Psoas muscle (tissue), 8 donors: Measurements from ENCODE around the gene LDLRAD4. TPM values are rescaled to one million over a fixed set of nuclear protein-coding genes. Genes with fewer than 3 reads are reported as not detected.
"Not testable (repeated sequence)": the region's sequence is repeated elsewhere in the genome, so short reads cannot be mapped to it uniquely, and the experiment has no call there.

Experiments
- ATAC-seq, 4 donors: fragments of 200-7000 bp; cut with Tn5 transposase; one replicate each; pipeline ENCODE4 v1.9.1; 2020; ENCODE audit warnings: moderate library complexity in 3 of 4, mild to moderate bottlenecking in 2 of 4
- DNase-seq, 2 donors: peaks; one replicate each; pipeline ENCODE4 v3.0.0-alpha.2; 2020
- H3K27ac ChIP-seq: fragments of 200-600 bp; one replicate; pipeline ENCODE4 v1.8.0; 2022
- H3K27me3 ChIP-seq, 3 donors: fragments of 200-600 bp in 1 of 3; one replicate each; pipeline versions ENCODE4 v1.6.1 to v1.8.0; 2013 to 2022; ENCODE audit warnings: low read length in 2 of 3, mild to moderate bottlenecking in 2 of 3, moderate library complexity in 1 of 3; ENCODE audit not compliant: insufficient read depth in 3 of 3
- H3K36me3 ChIP-seq, 2 donors: fragments of 200-600 bp in 1 of 2; one replicate each; pipeline versions ENCODE4 v1.6.1 to v1.8.0; 2013 to 2022; ENCODE audit warnings: low read depth in 1 of 2, mild to moderate bottlenecking in 1 of 2, moderate library complexity in 1 of 2; ENCODE audit not compliant: insufficient read depth in 1 of 2
- H3K4me1 ChIP-seq: fragments of 200-600 bp; one replicate; pipeline ENCODE4 v1.8.0; 2022
- H3K4me3 ChIP-seq: fragments of 200-600 bp; one replicate; pipeline ENCODE4 v1.8.0; 2022; ENCODE audit warnings: mild to moderate bottlenecking
- H3K9me3 ChIP-seq: fragments of 200-600 bp; one replicate; pipeline ENCODE4 v1.8.0; 2022
- CTCF ChIP-seq: fragments of 200-600 bp; IDR thresholded peaks from one replicate; pipeline ENCODE4 v1.8.0; 2022; ENCODE audit warnings: antibody characterized with exemption
- WGBS, 3 donors: extraction: QIAGEN DNeasy Blood & Tissue Kit; methylation state at CpG; one replicate each; pipeline versions ENCODE4 v1.1.6 to v1.1.7; 2013; 5-methylcytosine and 5-hydroxymethylcytosine counted together
- intact Hi-C, 2 donors: fragments of 100-400 bp; cut with DNase I; formaldehyde crosslinking; loops; one replicate each; pipeline versions ENCODE4 v1.11.0 to v1.14.2; 2022
- polyA plus RNA-seq, 3 donors: library from polyadenylated mRNA; stranded (reverse); fragments of 200-250 nt; gene quantifications; one replicate each; pipeline ENCODE4 v1.2.3, GENCODE V29; 2013
- total RNA-seq, 4 donors: library from RNA; stranded (reverse); fragmentation: NEBNext Ultra II Directional in 2 of 4; extraction: Animal tissue kit (Norgen Biotek cat#: 25700) in 2 of 4; gene quantifications; one replicate each; pipeline versions ENCODE4 v1.2.1 to v1.2.4, GENCODE V29; 2021 to 2023
- donor health status: healthy with polysubstance abuse.
- donor health status: DM: no; HTN: no; CAD: no; lungs with moderate emphysema.
- donor health status: Bipolar disorder and iron deficiency.
- donor health status: healthy.
- donor health status: DM: yes; HTN: yes; CAD: no.
- donor health status: DM: no; HTN: no; CAD: no.
- donor health status: DM: no; HTN: no; CAD: no.
- donor health status: DM: yes; HTN: yes; CAD: no.

Gene LDLRAD4
- total and polyA plus RNA-seq, 7 donors = 1.8 to 13.9 (median 3.8) TPM

GRCh38 chr18:13605901-13606300 is 387.3 kb downstream of the LDLRAD4 start:
- Histone ChIP-seq H3K4me1 (peaks cover 8% of the 10 kb centered on the region), H3K27me3 (no peaks in the 10 kb centered on the region), H3K36me3 (no peaks in the 10 kb centered on the region), H3K27ac (no peak overlapping the region), H3K4me3 (no peak overlapping the region), H3K9me3 (no peaks in the 10 kb centered on the region)
- WGBS, 3 donors = 81 to 88% (median 88%) methylated on average over 6 of the region's 6 CpGs
- no peak for ATAC-seq
- no peak for TF ChIP-seq CTCF
- DNase-seq = no peak
- intact Hi-C loops = no loop called here

- Histone ChIP-seq H3K4me3 (no peak overlapping the region), H3K36me3 (no peaks in the 10 kb centered on the region), H3K27ac (no peak overlapping the region), H3K9me3 (no peaks in the 10 kb centered on the region), H3K4me1 (peaks cover 10% of the 10 kb centered on the region), H3K27me3 (no peaks in the 10 kb centered on the region)
- ATAC-seq (no peak), DNase-seq (no peak)
- TF ChIP-seq CTCF = no peak
- intact Hi-C loops = no loop called here
- WGBS, 3 donors = 48 to 58% (median 57%) methylated on average over 6 of the region's 6 CpGs
Measured at GRCh38 chr18:13606604-13607254, 388.2 kb downstream of the LDLRAD4 start.

- H3K36me3 ChIP-seq, H3K4me3 ChIP-seq, DNase-seq, H3K27me3 ChIP-seq, intact Hi-C loops, H3K27ac ChIP-seq, ATAC-seq, H3K9me3 ChIP-seq: not testable (repeated sequence)
- peaks cover 10% of the 10 kb centered on the region for H3K4me1 ChIP-seq
- WGBS, 3 donors = 90 to 94% (median 91%) methylated on average over 10 of the region's 10 CpGs
Measured at GRCh38 chr18:13608024-13608562, 389.5 kb downstream of the LDLRAD4 start.

GRCh38 chr18:13608791-13609532 is 390.4 kb downstream of the LDLRAD4 start:
- no peak for TF ChIP-seq CTCF
- H3K9me3 ChIP-seq = no peaks in the 10 kb centered on the region
- no peak for ATAC-seq
- no peak overlapping the region for H3K4me3 ChIP-seq
- DNase-seq = no peak
- H3K4me1 ChIP-seq = peaks cover 10% of the 10 kb centered on the region
- no peak overlapping the region for H3K27ac ChIP-seq
- intact Hi-C loops = no loop called here
- no peaks in the 10 kb centered on the region for H3K27me3 ChIP-seq
- WGBS, 3 donors = 87 to 90% (median 90%) methylated on average over 16 of the region's 16 CpGs
- no peaks in the 10 kb centered on the region for H3K36me3 ChIP-seq

- H3K9me3 ChIP-seq = no peaks in the 10 kb centered on the region
- DNase-seq (no peak), ATAC-seq (no peak)
- peak overlapping the region; percentile 81 for H3K27ac ChIP-seq
- H3K36me3 ChIP-seq = no peaks in the 10 kb centered on the region
- H3K27me3 ChIP-seq = no peaks in the 10 kb centered on the region
- 32 to 45% (median 40%) methylated on average over 11 of the region's 11 CpGs for WGBS, 3 donors
- H3K4me3 ChIP-seq = peak overlapping the region; percentile 68
- no peak for TF ChIP-seq CTCF
- H3K4me1 ChIP-seq = peaks cover 21% of the 10 kb centered on the region
- intact Hi-C loops = loop anchor here in 1 of 2 donors (5.0 to 10.0 kb wide), 2 partner anchors 46 to 388 kb away; no protein-coding TSS in a partner anchor
Measured at GRCh38 chr18:13610555-13611141, 392.1 kb downstream of the LDLRAD4 start.
